Breast epithelium (tissue), 4 donors: Measurements from ENCODE around the gene PRR33. TPM values are rescaled to one million over a fixed set of nuclear protein-coding genes. Genes with fewer than 3 reads are reported as not detected.
A peak's percentile ranks its signal among the peaks of the same experiment; 100 is the strongest.

Experiments used
- DNase-seq, 2 donors: peaks; one replicate each; pipeline ENCODE4 v3.0.0-alpha.2; 2019; ENCODE audit warnings: low spot score in 2 of 2
- H3K27ac ChIP-seq, 2 donors: fragments of 200-600 bp; sonication (generic) in 1 of 2; one replicate each; pipeline ENCODE4 v1.5.1; 2016 to 2019; ENCODE audit warnings: mild to moderate bottlenecking in 1 of 2
- H3K27me3 ChIP-seq, 2 donors: fragments of 200-600 bp; sonication (generic) in 1 of 2; one replicate each; pipeline versions ENCODE4 v1.5.1 to v1.6.0; 2017 to 2019; ENCODE audit warnings: control low read depth in 1 of 2, mild to moderate bottlenecking in 1 of 2
- H3K36me3 ChIP-seq: fragments of 200-600 bp; one replicate; pipeline ENCODE4 v1.5.1; 2019
- H3K4me1 ChIP-seq, 2 donors: fragments of 200-600 bp; sonication (generic); one replicate each; pipeline ENCODE4 v1.5.1; 2016 to 2019; ENCODE audit warnings: control low read depth in 1 of 2
- H3K4me3 ChIP-seq, 3 donors: fragments of 200-600 bp; sonication (generic); 1 replicate in 2 of 3; 2 replicates in 1 of 3; pipeline ENCODE4 v1.5.1; 2016 to 2019; ENCODE audit warnings: mild to moderate bottlenecking in 3 of 3, moderate library complexity in 2 of 3
- H3K9me3 ChIP-seq, 2 donors: fragments of 200-600 bp; sonication (generic) in 1 of 2; one replicate each; pipeline ENCODE4 v1.5.1; 2016 to 2019; ENCODE audit warnings: control low read depth in 1 of 2
- CTCF ChIP-seq, 3 donors: fragments of 450-650 bp; IDR thresholded peaks; one replicate each; pipeline ENCODE4 v1.5.1; 2016 to 2017; ENCODE audit warnings: antibody characterized with exemption in 3 of 3, mild to moderate bottlenecking in 3 of 3, moderate library complexity in 3 of 3
- POLR2A ChIP-seq: fragments of 450-650 bp; IDR thresholded peaks from one replicate; pipeline ENCODE4 v1.6.1; 2016; ENCODE audit warnings: antibody characterized with exemption, mild to moderate bottlenecking, moderate library complexity
- POLR2AphosphoS5 ChIP-seq, 3 donors: sonication (generic); formaldehyde crosslinking; IDR thresholded peaks; one replicate each; pipeline ENCODE4 v1.6.1; 2017; ENCODE audit warnings: antibody characterized with exemption in 3 of 3
- intact Hi-C: fragments of 100-400 bp; cut with DNase I; formaldehyde crosslinking; loops from one replicate; pipeline ENCODE4 v1.15.1; 2023; ENCODE audit warnings: low total_unique reads
- total RNA-seq, 3 donors: library from RNA; depleted of rRNA; stranded (reverse); fragments of >200 nt; gene quantifications; one replicate each; pipeline ENCODE4 v1.1.0, GENCODE V29; 2016

PRR33 gene
- total RNA-seq, 3 donors from 2014 or later: not detected

- intact Hi-C loops: no loop called here
- Histone ChIP-seq H3K27me3 (no peaks in the 10 kb centered on the region), H3K36me3 (no peaks in the 10 kb centered on the region), H3K4me3 (no peak overlapping the region), H3K27ac (no peak overlapping the region), H3K9me3 (no peaks in the 10 kb centered on the region), H3K4me1 (no peaks in the 10 kb centered on the region)
- no peak for DNase-seq
- no peak for TF ChIP-seq CTCF (IDR thresholded peaks at IDR 0.05)
- TF ChIP-seq POLR2A: no peak
- TF ChIP-seq POLR2AphosphoS5 (IDR thresholded peaks at IDR 0.05): no peak
Observed at GRCh38 chr11:1846453-1846932, 45.2 kb downstream of the PRR33 start.

GRCh38 chr11:1845561-1846452 is 45.9 kb downstream of the PRR33 start:
- Histone ChIP-seq H3K9me3 (no peaks in the 10 kb centered on the region), H3K36me3 (no peaks in the 10 kb centered on the region), H3K27me3 (no peaks in the 10 kb centered on the region), H3K27ac (no peak overlapping the region), H3K4me3 (no peak overlapping the region), H3K4me1 (no peaks in the 10 kb centered on the region)
- intact Hi-C loops: no loop called here
- TF ChIP-seq CTCF (IDR thresholded peaks at IDR 0.05): no peak
- no peak for TF ChIP-seq POLR2AphosphoS5 (IDR thresholded peaks at IDR 0.05)
- no peak for TF ChIP-seq POLR2A
- no peak for DNase-seq

GRCh38 chr11:1845095-1845429 is 46.6 kb downstream of the PRR33 start:
- no peaks in the 10 kb centered on the region for H3K4me1 ChIP-seq
- intact Hi-C loops: no loop called here
- TF ChIP-seq POLR2AphosphoS5 (IDR thresholded peaks at IDR 0.05) (no peak), POLR2A (no peak), CTCF (IDR thresholded peaks at IDR 0.05) (no peak)
- H3K27me3 ChIP-seq: no peaks in the 10 kb centered on the region
- no peaks in the 10 kb centered on the region for H3K36me3 ChIP-seq
- no peak for DNase-seq
- H3K4me3 ChIP-seq: no peak overlapping the region
- no peak overlapping the region for H3K27ac ChIP-seq
- H3K9me3 ChIP-seq: no peaks in the 10 kb centered on the region

GRCh38 chr11:1844221-1845094 is 47.2 kb downstream of the PRR33 start:
- Histone ChIP-seq H3K9me3 (no peaks in the 10 kb centered on the region), H3K4me1 (no peaks in the 10 kb centered on the region), H3K27me3 (no peaks in the 10 kb centered on the region), H3K4me3 (no peak overlapping the region), H3K27ac (peak overlapping the region in 1 of 2 donors; percentile 45), H3K36me3 (no peaks in the 10 kb centered on the region)
- TF ChIP-seq CTCF (IDR thresholded peaks at IDR 0.05) (no peak), POLR2AphosphoS5 (IDR thresholded peaks at IDR 0.05) (peak in 1 of 3 donors; percentile 19)
- no peak for DNase-seq
- intact Hi-C loops: no loop called here

- no peaks in the 10 kb centered on the region for H3K4me1 ChIP-seq
- H3K27me3 ChIP-seq: no peaks in the 10 kb centered on the region
- no peak for DNase-seq
- no peak overlapping the region for H3K4me3 ChIP-seq
- H3K27ac ChIP-seq: peak overlapping the region in 1 of 2 donors; percentile 45
- H3K36me3 ChIP-seq: no peaks in the 10 kb centered on the region
- intact Hi-C loops: no loop called here
- TF ChIP-seq POLR2A: no peak
- TF ChIP-seq POLR2AphosphoS5 (IDR thresholded peaks at IDR 0.05): no peak
- no peak for TF ChIP-seq CTCF (IDR thresholded peaks at IDR 0.05)
- H3K9me3 ChIP-seq: no peaks in the 10 kb centered on the region
Observed at GRCh38 chr11:1843796-1844195, 47.9 kb downstream of the PRR33 start.
